ENCODE measurements around the gene TMCC2.
A peak's percentile ranks its signal among the peaks of the same experiment; 100 is the strongest.

The TMCC2 gene

DNA sequence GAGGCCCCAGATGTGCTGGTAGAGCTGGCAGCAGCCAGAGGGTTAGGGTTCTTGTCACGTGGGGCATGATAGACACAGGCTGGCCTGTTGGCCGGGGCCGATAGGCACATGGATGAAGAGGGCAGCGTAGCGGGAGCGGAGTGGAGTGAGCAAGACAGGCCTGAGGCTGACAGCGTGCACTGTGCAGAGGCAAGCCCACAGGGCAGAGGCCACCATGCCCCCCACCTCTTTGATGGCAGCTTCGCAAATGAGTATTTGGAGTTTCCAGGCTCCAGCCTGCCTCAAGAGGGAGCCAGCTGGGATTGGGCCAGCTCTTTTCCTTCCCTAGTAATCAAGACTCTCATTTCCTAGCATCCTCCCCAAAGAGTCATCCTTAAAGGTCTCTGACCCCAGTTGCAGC, 43.5 kb downstream of the TMCC2 start:
- Histone ChIP-seq H3K9ac (no peak overlapping the region), H3K79me2 (ENCODE audit: insufficient read depth, low read depth) (no peaks in the 10 kb centered on the region), H3K27me3 (ENCODE audit: insufficient read depth, low read depth) (no peaks in the 10 kb centered on the region), H4K20me1 (ENCODE audit: insufficient read depth) (no peaks in the 10 kb centered on the region), H3K4me1 (ENCODE audit: low read depth, poor library complexity, severe bottlenecking) (peaks cover 51% of the 10 kb centered on the region), H3K36me3 (ENCODE audit: insufficient read depth) (no peaks in the 10 kb centered on the region), H2AFZ (ENCODE audit: low read depth) (no peak overlapping the region), H3K4me2 (no peak overlapping the region), H3K27ac (no peak overlapping the region), H3K4me3 (IDR thresholded peaks at IDR 0.05; ENCODE audit: insufficient read depth, low read depth, low read length) (no peak overlapping the region)
- TF ChIP-seq, protein P1, sequence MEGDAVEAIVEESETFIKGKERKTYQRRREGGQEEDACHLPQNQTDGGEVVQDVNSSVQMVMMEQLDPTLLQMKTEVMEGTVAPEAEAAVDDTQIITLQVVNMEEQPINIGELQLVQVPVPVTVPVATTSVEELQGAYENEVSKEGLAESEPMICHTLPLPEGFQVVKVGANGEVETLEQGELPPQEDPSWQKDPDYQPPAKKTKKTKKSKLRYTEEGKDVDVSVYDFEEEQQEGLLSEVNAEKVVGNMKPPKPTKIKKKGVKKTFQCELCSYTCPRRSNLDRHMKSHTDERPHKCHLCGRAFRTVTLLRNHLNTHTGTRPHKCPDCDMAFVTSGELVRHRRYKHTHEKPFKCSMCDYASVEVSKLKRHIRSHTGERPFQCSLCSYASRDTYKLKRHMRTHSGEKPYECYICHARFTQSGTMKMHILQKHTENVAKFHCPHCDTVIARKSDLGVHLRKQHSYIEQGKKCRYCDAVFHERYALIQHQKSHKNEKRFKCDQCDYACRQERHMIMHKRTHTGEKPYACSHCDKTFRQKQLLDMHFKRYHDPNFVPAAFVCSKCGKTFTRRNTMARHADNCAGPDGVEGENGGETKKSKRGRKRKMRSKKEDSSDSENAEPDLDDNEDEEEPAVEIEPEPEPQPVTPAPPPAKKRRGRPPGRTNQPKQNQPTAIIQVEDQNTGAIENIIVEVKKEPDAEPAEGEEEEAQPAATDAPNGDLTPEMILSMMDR (conservative IDR thresholded peaks at IDR 0.05; ENCODE audit: low read depth, low read length): no peak

DNA sequence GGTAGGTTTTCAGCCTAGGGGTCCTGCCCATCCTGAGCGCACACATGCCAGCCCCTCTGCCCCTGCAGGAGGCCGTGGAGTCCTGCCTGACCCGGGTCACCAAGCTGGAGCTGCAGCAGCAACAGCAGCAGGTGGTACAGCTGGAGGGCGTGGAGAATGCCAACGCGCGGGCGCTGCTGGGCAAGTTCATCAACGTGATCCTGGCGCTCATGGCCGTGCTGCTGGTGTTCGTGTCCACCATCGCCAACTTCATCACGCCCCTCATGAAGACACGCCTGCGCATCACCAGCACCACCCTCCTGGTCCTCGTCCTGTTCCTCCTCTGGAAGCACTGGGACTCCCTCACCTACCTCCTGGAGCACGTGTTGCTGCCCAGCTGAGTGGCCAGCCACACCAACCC, 44.0 kb downstream of the TMCC2 start:
- Histone ChIP-seq H4K20me1 (ENCODE audit: insufficient read depth) (no peaks in the 10 kb centered on the region), H2AFZ (ENCODE audit: low read depth) (no peak overlapping the region), H3K4me2 (no peak overlapping the region), H3K4me1 (ENCODE audit: low read depth, poor library complexity, severe bottlenecking) (peaks cover 51% of the 10 kb centered on the region), H3K36me3 (ENCODE audit: insufficient read depth) (no peaks in the 10 kb centered on the region), H3K9ac (no peak overlapping the region), H3K4me3 (IDR thresholded peaks at IDR 0.05; ENCODE audit: insufficient read depth, low read depth, low read length) (no peak overlapping the region), H3K27ac (no peak overlapping the region), H3K27me3 (ENCODE audit: insufficient read depth, low read depth) (no peaks in the 10 kb centered on the region), H3K79me2 (ENCODE audit: insufficient read depth, low read depth) (no peaks in the 10 kb centered on the region)
- TF ChIP-seq, protein P1 (conservative IDR thresholded peaks at IDR 0.05; ENCODE audit: low read depth, low read length): no peak

DNA sequence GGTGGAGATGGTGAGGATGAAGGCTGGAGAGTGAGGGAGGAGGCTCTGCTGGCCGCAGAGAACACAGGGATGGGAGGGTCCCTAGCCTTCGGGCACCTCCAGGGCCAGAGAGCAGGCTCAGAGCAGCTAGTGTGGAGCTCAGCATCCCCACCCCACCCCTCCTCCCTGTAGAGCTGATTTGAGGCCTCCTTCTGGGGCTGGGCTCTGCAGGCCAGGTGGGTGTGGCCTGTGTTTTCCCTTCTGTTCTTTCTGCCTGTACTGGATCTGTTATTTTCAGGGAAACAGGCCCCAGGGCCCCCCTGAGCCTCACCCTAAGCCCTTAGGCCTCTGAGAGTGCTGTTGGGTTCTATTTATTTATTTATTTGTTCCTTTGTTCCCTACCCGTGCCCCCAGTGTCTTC, 44.8 kb downstream of the TMCC2 start:
- Histone ChIP-seq H3K4me1 (ENCODE audit: low read depth, poor library complexity, severe bottlenecking) (peaks cover 53% of the 10 kb centered on the region), H4K20me1 (ENCODE audit: insufficient read depth) (no peaks in the 10 kb centered on the region), H3K4me3 (IDR thresholded peaks at IDR 0.05; ENCODE audit: insufficient read depth, low read depth, low read length) (no peak overlapping the region), H3K4me2 (no peak overlapping the region), H3K79me2 (ENCODE audit: insufficient read depth, low read depth) (no peaks in the 10 kb centered on the region), H3K27ac (no peak overlapping the region), H3K27me3 (ENCODE audit: insufficient read depth, low read depth) (no peaks in the 10 kb centered on the region), H3K9ac (no peak overlapping the region), H3K36me3 (ENCODE audit: insufficient read depth) (no peaks in the 10 kb centered on the region), H2AFZ (ENCODE audit: low read depth) (no peak overlapping the region)
- TF ChIP-seq, protein P1 (conservative IDR thresholded peaks at IDR 0.05; ENCODE audit: low read depth, low read length): no peak

DNA sequence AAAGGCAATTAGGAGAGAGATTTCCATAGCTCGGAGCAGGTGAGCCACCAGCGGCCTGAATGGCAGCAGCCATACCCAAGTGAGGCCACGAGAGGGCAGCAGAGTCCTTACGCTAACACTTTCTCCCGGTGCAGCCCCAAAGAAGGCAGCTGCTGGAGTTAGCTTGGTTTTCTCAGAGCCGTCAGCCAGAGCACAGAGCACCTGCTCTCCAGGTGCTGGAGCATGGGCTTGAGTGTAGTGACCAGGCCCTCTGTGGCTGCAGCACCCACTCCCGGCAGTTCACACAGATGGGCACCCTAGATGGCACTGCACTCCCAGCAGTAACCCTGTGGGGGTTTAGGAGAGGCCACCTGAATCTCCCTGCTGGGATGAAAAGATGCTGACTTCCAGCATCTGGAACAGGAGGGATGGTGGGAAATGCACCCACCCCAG, 45.8 kb downstream of the TMCC2 start:
- Histone ChIP-seq H3K9ac (no peak overlapping the region), H3K4me3 (IDR thresholded peaks at IDR 0.05; ENCODE audit: insufficient read depth, low read depth, low read length) (no peak overlapping the region), H4K20me1 (ENCODE audit: insufficient read depth) (no peaks in the 10 kb centered on the region), H3K79me2 (ENCODE audit: insufficient read depth, low read depth) (no peaks in the 10 kb centered on the region), H3K36me3 (ENCODE audit: insufficient read depth) (no peaks in the 10 kb centered on the region), H3K4me2 (peak overlapping the region; percentile 49), H2AFZ (ENCODE audit: low read depth) (no peak overlapping the region), H3K4me1 (ENCODE audit: low read depth, poor library complexity, severe bottlenecking) (peaks cover 57% of the 10 kb centered on the region), H3K27me3 (ENCODE audit: insufficient read depth, low read depth) (no peaks in the 10 kb centered on the region), H3K27ac (no peak overlapping the region)
- TF ChIP-seq, protein P1 (conservative IDR thresholded peaks at IDR 0.05; ENCODE audit: low read depth, low read length): peak; percentile 99
